ENCODE results near the gene WDR18. TPM values are rescaled to one million over a fixed set of nuclear protein-coding genes. Genes with fewer than 3 reads are reported as not detected.
A peak's percentile ranks its signal among the peaks of the same experiment; 100 is the strongest.

The WDR18 gene
- total and polyA plus RNA-seq, 2 of the 4 experiments (the other 2 are of a cell fraction), result 37.1 to 56.9 TPM

DNA sequence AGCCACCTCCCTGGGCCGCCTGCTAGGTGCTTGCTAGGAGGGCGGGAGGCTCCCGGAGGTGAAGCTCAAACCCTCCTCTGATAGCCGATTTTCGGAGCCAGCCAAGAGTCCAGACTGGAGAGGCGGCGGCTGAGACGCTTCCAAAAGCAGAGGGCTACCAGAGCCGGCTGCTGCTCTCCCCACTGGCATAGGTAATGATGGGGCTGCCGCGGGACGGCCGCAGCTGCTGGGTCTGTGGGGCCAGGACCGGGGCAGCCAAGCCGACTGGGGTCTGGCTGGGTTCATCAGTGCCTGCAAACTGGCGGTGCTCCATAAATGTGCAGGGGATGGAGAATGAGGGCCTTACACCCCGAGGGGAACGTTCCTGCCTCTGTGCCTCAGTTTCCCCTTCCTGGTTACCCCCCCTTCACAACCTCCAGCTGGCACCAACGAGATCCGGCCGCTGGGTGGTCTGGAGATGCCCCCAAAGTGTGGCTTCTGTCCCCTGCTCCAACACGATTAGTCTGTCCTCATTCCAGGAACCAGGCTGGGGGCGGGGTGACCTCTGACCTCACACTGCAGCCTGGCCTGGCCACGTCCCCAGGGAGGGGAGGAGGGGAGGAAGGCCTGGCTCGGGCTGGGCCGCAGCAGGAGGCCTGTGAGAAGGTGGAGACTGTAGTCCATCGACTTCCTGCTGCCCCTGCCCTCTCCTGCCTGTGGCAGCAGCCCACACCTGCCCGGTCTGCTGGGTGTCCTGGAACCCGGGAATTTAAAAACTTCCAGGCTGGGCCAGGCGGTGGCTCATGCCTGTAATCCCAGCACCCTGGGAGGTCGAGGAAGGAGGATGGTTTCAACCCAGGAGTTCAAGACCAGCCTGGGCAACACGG, 3.8 kb upstream of the WDR18 start:
- Histone ChIP-seq H2BK15ac (ENCODE audit: low read depth, low read length) (no peak overlapping the region), H3K4ac (ENCODE audit: low read depth, low read length) (no peak overlapping the region), H3K79me1 (ENCODE audit: low read depth in 1 of 2, low read length in 2 of 2) (peaks cover 5 to 20% of the 10 kb centered on the region in 2 experiments), H3K23ac (ENCODE audit: low read depth, low read length) (no peak overlapping the region), H4K91ac (ENCODE audit: insufficient read depth, low read depth, low read length) (no peak overlapping the region; the same call in 1 of the 2 replicates), H2AK5ac (ENCODE audit: low read depth, low read length) (peak overlapping the region; percentile 78; the same call in 1 of the 2 replicates), H3K27me3 (ENCODE audit: control insufficient read depth, insufficient read depth, low read length) (no peaks in the 10 kb centered on the region), H3K56ac (ENCODE audit: extremely low read depth, insufficient read depth, low read length) (no peak overlapping the region), H4K8ac (ENCODE audit: low read depth in 2 of 2, low read length in 2 of 2) (peak overlapping the region in 1 of 2 experiments; percentile 72; a peak in 2 of 4 replicates), H3K4me2 (ENCODE audit: low read depth, low read length) (peak overlapping the region; percentile 5; the same call in 1 of the 2 replicates), H3K4me1 (ENCODE audit: control insufficient read depth, insufficient read depth, low read length) (peaks cover 13% of the 10 kb centered on the region), H3K9me1 (ENCODE audit: insufficient read depth, low read length) (0 out of 2 replicates have a peak, but pooled peaks cover 4% of the 10 kb centered on the region), H4K20me1 (ENCODE audit: insufficient read depth, low read length) (peaks cover 5% of the 10 kb centered on the region; the same call in 1 of the 2 replicates), H3K9me3 (ENCODE audit: control insufficient read depth, insufficient read depth, low read length) (no peaks in the 10 kb centered on the region), H2AK9ac (replicated peaks; ENCODE audit: low read depth, low read length, poor library complexity) (peak overlapping the region; percentile 89), H3K14ac (replicated peaks; ENCODE audit: low read depth, low read length) (no peak overlapping the region), H3K9ac (ENCODE audit: low read depth, low read length) (no peak overlapping the region), H3K4me3 (ENCODE audit: insufficient read depth, low read depth, low read length) (no peak overlapping the region), H3K18ac (ENCODE audit: low read depth, low read length) (no peak overlapping the region), H3K36me3 (ENCODE audit: control insufficient read depth, insufficient read depth, low read length) (peaks cover 4% of the 10 kb centered on the region; the same call in 1 of the 2 replicates), H3K27ac (ENCODE audit: insufficient read depth, low read length) (no peak overlapping the region), H4K5ac (ENCODE audit: low read depth, low read length) (peak overlapping the region; percentile 12; the same call in 1 of the 2 replicates), H2AFZ (replicated peaks; ENCODE audit: low read length, poor library complexity) (peak overlapping the region; percentile 78), H2BK20ac (ENCODE audit: low read depth, low read length) (peak overlapping the region; percentile 14; the same call in 1 of the 2 replicates), H2BK5ac (ENCODE audit: low read depth, low read length, poor library complexity, severe bottlenecking) (no peak overlapping the region), H2BK120ac (ENCODE audit: low read depth, low read length) (no peak overlapping the region)
- TF ChIP-seq BHLHE40 (IDR thresholded peaks at IDR 0.05; ENCODE audit: low read depth, low read length), result no peak
- no peak for TF ChIP-seq POLR2A (IDR thresholded peaks at IDR 0.05; ENCODE audit: low read depth, low read length)
- no peak for TF ChIP-seq MXI1 (IDR thresholded peaks at IDR 0.05; ENCODE audit: borderline replicate concordance, low read depth, low read length)
- TF ChIP-seq CEBPB (IDR thresholded peaks at IDR 0.05; ENCODE audit: low read depth, low read length), result no peak
- TF ChIP-seq, protein P1, sequence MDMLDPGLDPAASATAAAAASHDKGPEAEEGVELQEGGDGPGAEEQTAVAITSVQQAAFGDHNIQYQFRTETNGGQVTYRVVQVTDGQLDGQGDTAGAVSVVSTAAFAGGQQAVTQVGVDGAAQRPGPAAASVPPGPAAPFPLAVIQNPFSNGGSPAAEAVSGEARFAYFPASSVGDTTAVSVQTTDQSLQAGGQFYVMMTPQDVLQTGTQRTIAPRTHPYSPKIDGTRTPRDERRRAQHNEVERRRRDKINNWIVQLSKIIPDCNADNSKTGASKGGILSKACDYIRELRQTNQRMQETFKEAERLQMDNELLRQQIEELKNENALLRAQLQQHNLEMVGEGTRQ (IDR thresholded peaks at IDR 0.05; ENCODE audit: low read depth, low read length), result no peak
- dilution Hi-C loops (cut with HindIII; ENCODE audit: low sequenced_read_pairs, unreplicated experiment), result no loop called here
- 30% methylated on average over 12 of the region's 32 CpGs; no CpG with 5 or more reads in 1 of the 2 experiments for WGBS, 2 experiments (ENCODE audit: extremely low coverage in 2 of 2, insufficient read length in 1 of 2)
- ChIA-PET CTCF (interaction anchor here (0.6 to 1.4 kb wide), 2 partner anchors 10 to 29 kb away, joined by 3 read pairs; no protein-coding TSS in a partner anchor), POLR2A (ENCODE audit: unreplicated experiment) (no interaction called here)
- intact Hi-C loops (cut with micrococcal nuclease), result loop anchor here (5.0 kb wide), 2 partner anchors 113 to 203 kb away; no protein-coding TSS in a partner anchor
- no TSS peak for BruUV-seq (replicated peaks)
- DNase-seq (no peak), ATAC-seq (ENCODE audit: low read depth) (no peak; the same call in 1 of the 2 replicates)
- in situ Hi-C loops (cut with MboI; ENCODE audit: low sequenced_read_pairs), result loop anchor here (5.0 to 10.0 kb wide), 2 partner anchors 58 to 216 kb away; no protein-coding TSS in a partner anchor
